CD14-positive monocyte (primary cell): ENCODE results near the gene ST3GAL4. TPM values are rescaled to one million over a fixed set of nuclear protein-coding genes. Genes with fewer than 3 reads are reported as not detected.

ENCODE experiments used
- DNase-seq, 3 donors: peaks; one replicate each; pipeline ENCODE4 v3.0.0-alpha.2; 2011 to 2022
- H2AFZ ChIP-seq: 2 replicates; pipeline ENCODE4 v1.6.0; 2012; ENCODE audit warnings: mild to moderate bottlenecking, low read depth, low read length, inconsistent platforms; ENCODE audit not compliant: insufficient read depth, poor library complexity, severe bottlenecking
- H3K27ac ChIP-seq, 2 donors: 1 replicate in 1 of 2; 2 replicates in 1 of 2; pipeline ENCODE4 v1.5.1; 2012 to 2013; ENCODE audit warnings: low read length in 2 of 2, control low read depth in 1 of 2, inconsistent platforms in 1 of 2, low read depth in 1 of 2, mild to moderate bottlenecking in 1 of 2
- H3K27me3 ChIP-seq, 2 donors: one replicate each; pipeline versions ENCODE4 v1.6.0 to v1.6.1; 2011 to 2013; ENCODE audit warnings: low read length in 2 of 2; ENCODE audit not compliant: control insufficient read depth in 2 of 2, insufficient read depth in 2 of 2
- H3K36me3 ChIP-seq, 2 donors: replicated peaks in 1 of 2; 1 replicate in 1 of 2; 2 replicates in 1 of 2; pipeline versions ENCODE4 v1.5.1 to v1.6.1; 2012 to 2013; ENCODE audit warnings: low read length in 2 of 2, control low read depth in 1 of 2, inconsistent platforms in 1 of 2, mild to moderate bottlenecking in 1 of 2; ENCODE audit not compliant: insufficient read depth in 2 of 2, control insufficient read depth in 1 of 2
- H3K4me1 ChIP-seq, 2 donors: 1 replicate in 1 of 2; 2 replicates in 1 of 2; pipeline versions ENCODE4 v1.5.1 to v1.6.1; 2012 to 2013; ENCODE audit warnings: low read length in 2 of 2, control low read depth in 1 of 2, inconsistent platforms in 1 of 2, mild to moderate bottlenecking in 1 of 2, moderate library complexity in 1 of 2; ENCODE audit not compliant: insufficient read depth in 2 of 2, control insufficient read depth in 1 of 2
- H3K4me2 ChIP-seq: replicated peaks from 2 replicates; pipeline ENCODE3; 2012; ENCODE audit warnings: low read length, moderate library complexity, mild to moderate bottlenecking; ENCODE audit not compliant: poor library complexity, severe bottlenecking; ENCODE audit errors: extremely low read depth
- H3K4me3 ChIP-seq, 3 experiments: fragments of 200-600 bp in 1 of 3; sonication (generic) in 1 of 3; replicated peaks in 1 of 3; 1 replicate in 2 of 3; 2 replicates in 1 of 3; pipeline ENCODE4 v1.5.1; 2011 to 2013; ENCODE audit warnings: low read length in 3 of 3, mild to moderate bottlenecking in 3 of 3, control low read depth in 2 of 3, low read depth in 2 of 3, inconsistent platforms in 1 of 3, moderate library complexity in 1 of 3
- H3K79me2 ChIP-seq: 2 replicates; pipeline ENCODE4 v1.6.0; 2012; ENCODE audit warnings: mild to moderate bottlenecking, control low read depth, inconsistent platforms, low read length, moderate library complexity; ENCODE audit not compliant: insufficient read depth
- H3K9ac ChIP-seq: 2 replicates; pipeline ENCODE4 v1.6.0; 2017; ENCODE audit warnings: low read length, mild to moderate bottlenecking; ENCODE audit not compliant: insufficient read depth, poor library complexity, severe bottlenecking
- H3K9me3 ChIP-seq, 2 donors: replicated peaks in 1 of 2; 1 replicate in 1 of 2; 2 replicates in 1 of 2; pipeline versions ENCODE4 v1.5.1 to v1.6.1; 2012 to 2013; ENCODE audit warnings: low read length in 2 of 2, control low read depth in 1 of 2; ENCODE audit not compliant: control insufficient read depth in 1 of 2, insufficient read depth in 1 of 2
- H4K20me1 ChIP-seq: 2 replicates; pipeline ENCODE4 v1.6.0; 2012; ENCODE audit warnings: mild to moderate bottlenecking, low read length, control low read depth, moderate library complexity; ENCODE audit not compliant: insufficient read depth
- H3K27ac Mint-ChIP-seq, 7 donors: one replicate each; pipeline ENCODE4 v1.8.0; 2020; ENCODE audit warnings: mild to moderate bottlenecking in 7 of 7, mixed read lengths in 7 of 7, moderate library complexity in 6 of 7, inconsistent platforms in 2 of 7
- H3K27me3 Mint-ChIP-seq, 3 donors: one replicate each; pipeline ENCODE4 v1.8.0; 2021 to 2022; ENCODE audit warnings: low read depth in 3 of 3, mild to moderate bottlenecking in 3 of 3, mixed read lengths in 3 of 3, moderate library complexity in 3 of 3, inconsistent platforms in 1 of 3
- H3K36me3 Mint-ChIP-seq, 2 donors: one replicate each; pipeline ENCODE4 v1.8.0; 2020; ENCODE audit warnings: mixed read lengths in 2 of 2, inconsistent platforms in 1 of 2, mild to moderate bottlenecking in 1 of 2
- H3K4me1 Mint-ChIP-seq: one replicate; pipeline ENCODE4 v1.8.0; 2020; ENCODE audit warnings: mild to moderate bottlenecking, mixed read lengths
- H3K4me3 Mint-ChIP-seq, 2 donors: one replicate each; pipeline ENCODE4 v1.8.0; 2020; ENCODE audit warnings: mild to moderate bottlenecking in 2 of 2, mixed read lengths in 2 of 2, moderate library complexity in 1 of 2
- H3K9me3 Mint-ChIP-seq, 7 donors: one replicate each; pipeline ENCODE4 v1.8.0; 2020 to 2022; ENCODE audit warnings: mixed read lengths in 7 of 7, mild to moderate bottlenecking in 6 of 7, moderate library complexity in 6 of 7, inconsistent platforms in 2 of 7
- CTCF ChIP-seq: fragments of 200-600 bp; IDR thresholded peaks from one replicate; pipeline ENCODE4 v1.8.0; 2022; ENCODE audit warnings: antibody characterized with exemption, mild to moderate bottlenecking
- WGBS: methylation state at CpG from one replicate; pipeline ENCODE4 v1.1.5; 2013; ENCODE audit warnings: missing lambda C conversion rate; ENCODE audit not compliant: insufficient coverage; 5-methylcytosine and 5-hydroxymethylcytosine counted together
- intact Hi-C, 2 donors: fragments of 100-400 bp; cut with micrococcal nuclease; formaldehyde crosslinking; loops; one replicate each; pipeline versions ENCODE4 v1.15.0 to v1.15.1; 2023
- polyA plus RNA-seq, 3 donors: library from polyadenylated mRNA; depleted of rRNA in 1 of 3; unstranded in 2 of 3; stranded (reverse) in 1 of 3; fragments of 300-500 nt in 2 of 3; fragments of >200 nt in 1 of 3; fragmentation: Illumina TruSeq in 2 of 3; gene quantifications; 1 replicate in 2 of 3; 2 replicates in 1 of 3; pipeline ENCODE4 v1.2.3, GENCODE V29; 2012 to 2021

Gene ST3GAL4
- polyA plus RNA-seq, 3 donors, result 7.8 to 14.3 (median 10.1) TPM

- peaks cover 56 to 64% of the 10 kb centered on the region in 2 donors for H3K4me1 ChIP-seq
- intact Hi-C loops, result no loop called here
- H3K4me3 ChIP-seq, result peak overlapping the region in 1 of 3 experiments; percentile 56
- no peak for DNase-seq
- H2AFZ ChIP-seq, result peak overlapping the region; percentile 76
- 6% methylated on average over 7 of the region's 14 CpGs for WGBS
- H3K27ac ChIP-seq, result peak overlapping the region; percentile 21 to 73
- Mint-ChIP-seq H3K27ac (peak overlapping the region; percentile 69 to 89 (median 76)), H3K4me3 (peak overlapping the region; percentile 67 to 77), H3K36me3 (peaks cover 13 to 28% of the 10 kb centered on the region in 2 donors), H3K4me1 (peaks cover 60% of the 10 kb centered on the region), H3K9me3 (no peaks in the 10 kb centered on the region), H3K27me3 (no peaks in the 10 kb centered on the region)
- peaks cover 0 to 4% of the 10 kb centered on the region in 2 donors for H3K9me3 ChIP-seq
- H3K4me2 ChIP-seq, result peak overlapping the region; percentile 54
- no peak for TF ChIP-seq CTCF
- H3K27me3 ChIP-seq, result no peaks in the 10 kb centered on the region
- H3K79me2 ChIP-seq, result peaks cover 62% of the 10 kb centered on the region
- peaks cover 12% of the 10 kb centered on the region for H4K20me1 ChIP-seq
- H3K9ac ChIP-seq, result peak overlapping the region; percentile 46
- no peaks in the 10 kb centered on the region for H3K36me3 ChIP-seq
These were observed 37.5 kb upstream of the ST3GAL4 start for GRCh38 chr11:126317756-126318573.

- Histone ChIP-seq H3K27me3 (no peaks in the 10 kb centered on the region), H3K9me3 (peaks cover 0 to 4% of the 10 kb centered on the region in 2 donors), H3K4me3 (peak overlapping the region in 1 of 3 experiments; percentile 56), H3K4me1 (peaks cover 48 to 56% of the 10 kb centered on the region in 2 donors), H4K20me1 (peaks cover 12% of the 10 kb centered on the region), H3K79me2 (peaks cover 58% of the 10 kb centered on the region), H3K4me2 (peak overlapping the region; percentile 54), H2AFZ (peak overlapping the region; percentile 76), H3K9ac (peak overlapping the region; percentile 46), H3K36me3 (no peaks in the 10 kb centered on the region), H3K27ac (peak overlapping the region; percentile 21 to 73)
- no peak for TF ChIP-seq CTCF
- Mint-ChIP-seq H3K9me3 (no peaks in the 10 kb centered on the region), H3K4me1 (peaks cover 52% of the 10 kb centered on the region), H3K4me3 (peak overlapping the region in 1 of 2 donors; percentile 77), H3K27ac (peak overlapping the region; percentile 69 to 89 (median 84)), H3K36me3 (peaks cover 15 to 32% of the 10 kb centered on the region in 2 donors), H3K27me3 (no peaks in the 10 kb centered on the region)
- peak; percentile 62 to 73 (median 66) for DNase-seq
- intact Hi-C loops, result no loop called here
- 8% methylated on average over 6 of the region's 9 CpGs for WGBS
These were observed 36.7 kb upstream of the ST3GAL4 start for GRCh38 chr11:126318574-126319373.
